HEK293 (cell line): ENCODE measurements around the gene MRPL46.

Source experiments
- EGR2 ChIP-seq: fragments of 450-650 bp; formaldehyde crosslinking; IDR thresholded peaks from 2 replicates; pipeline ENCODE4 v1.5.1; 2016; ENCODE audit warnings: low read depth, missing biosample characterization, missing genetic modification characterization
- GLIS1 ChIP-seq: fragments of 450-650 bp; formaldehyde crosslinking; IDR thresholded peaks from 2 replicates; pipeline ENCODE4 v1.5.1; 2016; ENCODE audit warnings: missing biosample characterization, missing genetic modification characterization
- INSM2 ChIP-seq: fragments of 450-650 bp; formaldehyde crosslinking; IDR thresholded peaks from 2 replicates; pipeline ENCODE4 v1.5.1; 2016; ENCODE audit warnings: missing biosample characterization, missing genetic modification characterization
- PRDM10 ChIP-seq: fragments of 450-650 bp; formaldehyde crosslinking; IDR thresholded peaks from 2 replicates; pipeline ENCODE4 v1.5.1; 2016; ENCODE audit warnings: missing biosample characterization, missing genetic modification characterization
- PRDM4 ChIP-seq: fragments of 450-650 bp; formaldehyde crosslinking; IDR thresholded peaks from 2 replicates; pipeline ENCODE4 v1.5.1; 2017; ENCODE audit warnings: missing biosample characterization, missing genetic modification characterization
- ZBTB26 ChIP-seq: fragments of 450-650 bp; formaldehyde crosslinking; optimal IDR thresholded peaks from 2 replicates; pipeline ENCODE3; 2016; ENCODE audit warnings: missing biosample characterization, mild to moderate bottlenecking, missing genetic modification characterization
- ZFP41 ChIP-seq: fragments of 450-650 bp; formaldehyde crosslinking; IDR thresholded peaks from 2 replicates; pipeline ENCODE4 v1.5.1; 2016; ENCODE audit warnings: missing biosample characterization, missing genetic modification characterization, borderline replicate concordance
- ZFP69B ChIP-seq: fragments of 450-650 bp; formaldehyde crosslinking; IDR thresholded peaks from 2 replicates; pipeline ENCODE4 v1.5.1; 2016; ENCODE audit warnings: missing biosample characterization, missing genetic modification characterization
- ZNF10 ChIP-seq: fragments of 450-650 bp; formaldehyde crosslinking; IDR thresholded peaks from 2 replicates; pipeline ENCODE4 v1.5.1; 2017; ENCODE audit warnings: missing biosample characterization, missing genetic modification characterization
- ZNF140 ChIP-seq: fragments of 450-650 bp; formaldehyde crosslinking; IDR thresholded peaks from 2 replicates; pipeline ENCODE4 v1.5.1; 2016; ENCODE audit warnings: missing biosample characterization, missing genetic modification characterization
- ZNF16 ChIP-seq: fragments of 450-650 bp; formaldehyde crosslinking; IDR thresholded peaks from 2 replicates; pipeline ENCODE4 v1.5.1; 2016; ENCODE audit warnings: low read depth, missing biosample characterization, missing genetic modification characterization
- ZNF223 ChIP-seq: fragments of 450-650 bp; formaldehyde crosslinking; IDR thresholded peaks from 2 replicates; pipeline ENCODE4 v1.5.1; 2016; ENCODE audit warnings: missing biosample characterization, missing genetic modification characterization
- ZNF266 ChIP-seq: fragments of 450-650 bp; formaldehyde crosslinking; IDR thresholded peaks from 2 replicates; pipeline ENCODE4 v1.5.1; 2016; ENCODE audit warnings: missing biosample characterization, missing genetic modification characterization, low read depth
- ZNF292 ChIP-seq: fragments of 450-650 bp; formaldehyde crosslinking; IDR thresholded peaks from 2 replicates; pipeline ENCODE4 v1.5.1; 2016; ENCODE audit warnings: low read depth, missing biosample characterization, missing genetic modification characterization, borderline replicate concordance
- ZNF335 ChIP-seq: fragments of 450-650 bp; formaldehyde crosslinking; conservative IDR thresholded peaks from 2 replicates; pipeline ENCODE4 v1.5.1; 2016; ENCODE audit warnings: missing biosample characterization, missing genetic modification characterization
- ZNF350 ChIP-seq: fragments of 450-650 bp; formaldehyde crosslinking; IDR thresholded peaks from 2 replicates; pipeline ENCODE4 v1.5.0; 2017; ENCODE audit warnings: missing biosample characterization, mild to moderate bottlenecking, missing genetic modification characterization
- ZNF366 ChIP-seq: fragments of 450-650 bp; formaldehyde crosslinking; conservative IDR thresholded peaks from 2 replicates; pipeline ENCODE4 v1.5.1; 2016; ENCODE audit warnings: missing biosample characterization, missing genetic modification characterization
- ZNF394 ChIP-seq: fragments of 450-650 bp; formaldehyde crosslinking; IDR thresholded peaks from 2 replicates; pipeline ENCODE4 v1.5.1; 2016; ENCODE audit warnings: missing biosample characterization, missing genetic modification characterization, mild to moderate bottlenecking, moderate library complexity, borderline replicate concordance
- ZNF449 ChIP-seq: fragments of 450-650 bp; formaldehyde crosslinking; IDR thresholded peaks from 2 replicates; pipeline ENCODE4 v1.5.1; 2017; ENCODE audit warnings: missing biosample characterization, mild to moderate bottlenecking, missing genetic modification characterization, moderate library complexity
- ZNF529 ChIP-seq: fragments of 450-650 bp; formaldehyde crosslinking; IDR thresholded peaks from 2 replicates; pipeline ENCODE4 v1.5.1; 2017; ENCODE audit warnings: missing genetic modification characterization, missing biosample characterization; ENCODE audit not compliant: insufficient replicate concordance
- ZNF560 ChIP-seq: fragments of 450-650 bp; formaldehyde crosslinking; IDR thresholded peaks from 2 replicates; pipeline ENCODE4 v1.5.1; 2017; ENCODE audit warnings: missing biosample characterization, missing genetic modification characterization, borderline replicate concordance
- ZNF585B ChIP-seq: fragments of 450-650 bp; formaldehyde crosslinking; IDR thresholded peaks from 2 replicates; pipeline ENCODE4 v1.5.1; 2016; ENCODE audit warnings: missing biosample characterization, missing genetic modification characterization
- ZNF600 ChIP-seq: fragments of 450-650 bp; formaldehyde crosslinking; IDR thresholded peaks from 2 replicates; pipeline ENCODE4 v1.5.1; 2016; ENCODE audit warnings: missing biosample characterization, missing genetic modification characterization
- TF ChIP-seq, protein P1 (sequence below): fragments of 450-650 bp; formaldehyde crosslinking; IDR thresholded peaks from 2 replicates; pipeline ENCODE4 v1.5.1; 2016; ENCODE audit warnings: missing biosample characterization, missing genetic modification characterization
- TF ChIP-seq, protein P2 (sequence below): fragments of 450-650 bp; formaldehyde crosslinking; IDR thresholded peaks from 2 replicates; pipeline ENCODE4 v1.5.1; 2016; ENCODE audit warnings: missing biosample characterization, missing genetic modification characterization

Gene MRPL46

DNA sequence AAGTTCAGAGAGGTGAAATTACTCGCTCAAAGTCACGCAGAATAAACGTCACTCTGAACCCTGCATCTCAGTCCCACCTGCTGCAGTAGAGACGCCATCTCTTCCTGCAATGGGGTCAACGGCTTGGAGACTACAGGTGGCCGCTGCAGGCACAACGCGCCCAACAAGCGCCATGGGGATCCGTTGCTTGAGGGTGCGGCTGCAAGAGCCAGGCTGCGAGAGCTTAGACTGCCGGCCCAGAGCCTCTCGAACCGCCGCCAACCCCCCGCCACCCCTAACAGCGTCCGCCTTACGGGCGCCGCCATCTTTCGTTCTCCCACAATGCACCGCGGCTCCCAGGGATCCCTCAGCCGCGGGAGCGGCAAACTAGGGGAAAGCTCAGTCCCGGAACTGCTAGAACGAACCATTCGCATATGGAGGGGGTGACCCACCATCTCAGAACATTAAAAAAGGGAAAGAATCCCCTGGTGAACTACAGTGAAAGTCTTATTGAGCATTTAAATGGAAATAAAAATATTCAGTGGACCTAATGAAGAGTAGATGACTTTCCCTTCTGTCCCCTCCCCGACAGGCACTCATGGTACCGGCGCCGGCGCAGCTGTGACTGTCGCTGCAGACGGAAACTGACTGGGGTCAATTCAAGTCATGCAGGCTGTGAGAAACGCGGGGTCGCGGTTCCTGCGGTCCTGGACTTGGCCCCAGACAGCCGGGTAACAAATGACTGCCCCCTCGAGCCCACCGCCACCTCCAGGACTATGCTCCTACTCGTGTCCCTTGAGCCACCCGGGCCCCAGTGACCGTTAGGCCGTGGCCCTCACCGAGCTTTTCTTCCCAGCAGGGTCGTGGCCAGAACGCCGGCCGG, at the start of gene MRPL46, which contains the start of gene MRPS11 (continued):
- TF ChIP-seq PRDM4 (tag by site-specific recombination) (no peak), INSM2 (no peak), ZNF585B (tag by site-specific recombination) (no peak), ZNF560 (tag by site-specific recombination) (no peak), ZBTB26 (peak; percentile 67), ZNF16 (tag by site-specific recombination) (0 out of 2 replicates have a peak, but pooled peaks have one; percentile 16), ZNF140 (no peak), EGR2 (tag by site-specific recombination) (no peak), ZNF266 (tag by site-specific recombination) (no peak), ZNF600 (tag by site-specific recombination) (peak; percentile 91), PRDM10 (peak; percentile 100), ZNF223 (tag by site-specific recombination) (0 out of 2 replicates have a peak, but pooled peaks have one; percentile 37), GLIS1 (no peak), ZNF335 (peak; percentile 95), ZFP69B (tag by site-specific recombination) (0 out of 2 replicates have a peak, but pooled peaks have one; percentile 12), ZNF529 (no peak), ZNF10 (tag by site-specific recombination) (peak; percentile 66), ZNF394 (tag by site-specific recombination) (peak; percentile 50; the same call in 1 of the 2 replicates), ZNF350 (tag by site-specific recombination) (no peak), ZNF366 (tag by site-specific recombination) (no peak), ZNF449 (tag by site-specific recombination) (peak; percentile 29; the same call in 1 of the 2 replicates), ZNF292 (no peak), ZFP41 (no peak)
- TF ChIP-seq, protein P1, sequence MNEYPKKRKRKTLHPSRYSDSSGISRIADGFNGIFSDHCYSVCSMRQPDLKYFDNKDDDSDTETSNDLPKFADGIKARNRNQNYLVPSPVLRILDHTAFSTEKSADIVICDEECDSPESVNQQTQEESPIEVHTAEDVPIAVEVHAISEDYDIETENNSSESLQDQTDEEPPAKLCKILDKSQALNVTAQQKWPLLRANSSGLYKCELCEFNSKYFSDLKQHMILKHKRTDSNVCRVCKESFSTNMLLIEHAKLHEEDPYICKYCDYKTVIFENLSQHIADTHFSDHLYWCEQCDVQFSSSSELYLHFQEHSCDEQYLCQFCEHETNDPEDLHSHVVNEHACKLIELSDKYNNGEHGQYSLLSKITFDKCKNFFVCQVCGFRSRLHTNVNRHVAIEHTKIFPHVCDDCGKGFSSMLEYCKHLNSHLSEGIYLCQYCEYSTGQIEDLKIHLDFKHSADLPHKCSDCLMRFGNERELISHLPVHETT, result peak; percentile 87
- TF ChIP-seq, protein P2, sequence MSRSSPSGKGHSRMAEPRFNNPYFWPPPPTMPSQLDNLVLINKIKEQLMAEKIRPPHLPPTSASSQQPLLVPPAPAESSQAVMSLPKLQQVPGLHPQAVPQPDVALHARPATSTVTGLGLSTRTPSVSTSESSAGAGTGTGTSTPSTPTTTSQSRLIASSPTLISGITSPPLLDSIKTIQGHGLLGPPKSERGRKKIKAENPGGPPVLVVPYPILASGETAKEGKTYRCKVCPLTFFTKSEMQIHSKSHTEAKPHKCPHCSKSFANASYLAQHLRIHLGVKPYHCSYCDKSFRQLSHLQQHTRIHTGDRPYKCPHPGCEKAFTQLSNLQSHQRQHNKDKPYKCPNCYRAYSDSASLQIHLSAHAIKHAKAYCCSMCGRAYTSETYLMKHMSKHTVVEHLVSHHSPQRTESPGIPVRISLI (tag by site-specific recombination), result no peak
